DND-41 (cell line): ENCODE measurements around the gene NEU1.
"Not testable (repeated sequence)": the region's sequence is repeated elsewhere in the genome, so short reads cannot be mapped to it uniquely, and the experiment has no call there.

ENCODE experiments used
- ATAC-seq: fragments of 200-7000 bp; cut with Tn5 transposase; 3 replicates; pipeline ENCODE4 v1.9.1; 2021; ENCODE audit warnings: low read depth; ENCODE audit not compliant: insufficient read depth
- DNase-seq: peaks from one replicate; pipeline ENCODE4 v3.0.0-alpha.2; 2020
- H2AFZ ChIP-seq: 2 replicates; pipeline ENCODE4 v1.6.0; 2012; ENCODE audit warnings: low read depth, low read length
- H3K27ac ChIP-seq: 2 replicates; pipeline ENCODE4 v1.5.1; 2012; ENCODE audit warnings: low read length, inconsistent platforms
- H3K27me3 ChIP-seq: fragments of 200-600 bp; sonication (generic); 2 replicates; pipeline ENCODE4 v1.6.0; 2012; ENCODE audit warnings: low read length, mild to moderate bottlenecking, inconsistent platforms; ENCODE audit not compliant: insufficient read depth, poor library complexity
- H3K36me3 ChIP-seq: 2 replicates; pipeline ENCODE4 v1.5.1; 2012; ENCODE audit warnings: low read length, inconsistent platforms; ENCODE audit not compliant: insufficient read depth
- H3K4me1 ChIP-seq: 2 replicates; pipeline ENCODE4 v1.5.1; 2012; ENCODE audit warnings: mild to moderate bottlenecking, low read length; ENCODE audit not compliant: insufficient read depth
- H3K4me2 ChIP-seq: 2 replicates; pipeline ENCODE4 v1.6.0; 2012; ENCODE audit warnings: mild to moderate bottlenecking, moderate library complexity, low read length, inconsistent platforms; ENCODE audit not compliant: insufficient read depth
- H3K4me3 ChIP-seq, 2 experiments: fragments of 200-600 bp in 1 of 2; shearing (Covaris generic) in 1 of 2; 2 replicates each; pipeline ENCODE4 v1.5.1; 2012 to 2016; ENCODE audit warnings: inconsistent platforms in 2 of 2, low read length in 2 of 2, mild to moderate bottlenecking in 2 of 2, low read depth in 1 of 2, moderate library complexity in 1 of 2
- H3K79me2 ChIP-seq: 2 replicates; pipeline ENCODE4 v1.6.0; 2012; ENCODE audit warnings: low read length, inconsistent platforms; ENCODE audit not compliant: insufficient read depth
- H3K9ac ChIP-seq: 2 replicates; pipeline ENCODE4 v1.6.0; 2012; ENCODE audit warnings: low read depth, mild to moderate bottlenecking, inconsistent platforms, low read length, moderate library complexity
- H3K9me3 ChIP-seq: 2 replicates; pipeline ENCODE4 v1.5.1; 2012; ENCODE audit warnings: low read length, moderate library complexity, mild to moderate bottlenecking, inconsistent platforms; ENCODE audit not compliant: insufficient read depth, severe bottlenecking
- H4K20me1 ChIP-seq: 2 replicates; pipeline ENCODE4 v1.6.0; 2012; ENCODE audit warnings: low read length; ENCODE audit not compliant: insufficient read depth
- CTCF ChIP-seq: IDR thresholded peaks from 2 replicates; pipeline ENCODE4 v1.5.1; 2012; ENCODE audit warnings: borderline replicate concordance, low read length, moderate library complexity, mild to moderate bottlenecking; ENCODE audit not compliant: poor library complexity, severe bottlenecking; ENCODE audit errors: extremely low read depth
- EZH2 ChIP-seq: IDR thresholded peaks from 3 replicates; pipeline ENCODE4 v1.6.1; 2012; ENCODE audit warnings: borderline replicate concordance, low read depth, mild to moderate bottlenecking, moderate library complexity, low read length, inconsistent platforms; ENCODE audit not compliant: severe bottlenecking

Gene NEU1

DNA sequence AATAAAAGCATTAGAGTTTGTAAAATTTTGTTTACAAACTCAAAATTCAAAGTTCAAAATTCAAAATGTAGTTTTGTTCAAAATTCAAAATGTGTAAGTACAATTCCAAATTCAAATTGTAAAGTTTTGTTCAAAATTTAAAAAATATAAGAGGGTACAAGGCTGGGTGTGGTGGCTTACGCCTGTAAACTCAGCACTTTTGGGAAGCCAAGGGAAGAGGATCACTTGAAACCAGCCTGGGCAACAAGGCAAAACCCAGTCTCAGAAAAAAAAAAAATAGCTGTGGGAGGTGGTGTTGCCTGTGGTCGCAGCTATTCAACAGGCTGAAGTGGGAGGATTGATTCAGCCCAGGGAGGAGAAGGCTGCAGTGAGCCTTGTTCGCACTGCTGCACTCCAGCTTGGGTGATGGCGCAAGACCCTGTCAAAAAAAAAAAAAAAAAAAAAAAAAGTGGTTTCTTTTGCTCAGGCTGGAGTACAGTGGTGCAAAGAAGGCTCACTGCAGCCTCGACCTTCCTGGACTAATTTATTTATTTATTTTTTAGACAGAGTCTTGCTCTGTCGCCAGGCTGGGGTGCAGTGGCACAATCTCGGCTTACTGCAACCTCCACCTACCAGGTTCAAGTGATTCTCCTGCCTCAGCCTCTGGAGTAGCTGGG, 44.7 kb upstream of the NEU1 start:
- Histone ChIP-seq H2AFZ (no peak overlapping the region), H3K4me1 (peaks cover 7% of the 10 kb centered on the region), H3K27me3 (peaks cover 4% of the 10 kb centered on the region), H3K9ac (no peak overlapping the region), H3K9me3 (no peaks in the 10 kb centered on the region), H3K79me2 (no peaks in the 10 kb centered on the region), H3K4me2 (no peak overlapping the region), H3K27ac (no peak overlapping the region), H4K20me1 (no peaks in the 10 kb centered on the region), H3K4me3 (no peak overlapping the region), H3K36me3 (no peaks in the 10 kb centered on the region)
- ATAC-seq: peak; percentile 70
- no peak for TF ChIP-seq EZH2
- TF ChIP-seq CTCF: no peak
- DNase-seq: peak; percentile 47

DNA sequence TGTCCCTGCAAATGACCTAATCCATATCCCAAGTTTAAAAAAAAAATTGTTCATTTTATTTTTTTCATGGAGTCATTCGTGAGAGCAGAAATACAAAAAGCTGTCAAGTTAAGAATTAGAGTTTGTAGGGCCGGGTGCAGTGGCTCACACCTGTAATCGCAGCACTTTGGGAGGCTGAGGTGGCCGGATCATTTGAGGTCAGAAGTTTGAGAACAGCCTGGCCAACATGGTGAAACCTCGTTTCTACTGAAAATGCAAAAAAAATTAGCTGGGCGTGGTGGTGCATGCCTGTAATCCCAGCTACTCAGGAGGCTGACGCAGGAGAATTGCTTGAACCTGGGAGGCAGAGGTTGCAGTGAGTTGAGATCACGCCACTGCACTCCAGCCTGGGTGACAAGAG, 44.1 kb upstream of the NEU1 start:
- H4K20me1 ChIP-seq, H3K4me3 ChIP-seq, H3K9ac ChIP-seq, H3K27me3 ChIP-seq, DNase-seq, H3K79me2 ChIP-seq, ATAC-seq, H2AFZ ChIP-seq, H3K27ac ChIP-seq, H3K9me3 ChIP-seq, H3K36me3 ChIP-seq, H3K4me2 ChIP-seq: not testable (repeated sequence)
- peaks cover 10% of the 10 kb centered on the region for H3K4me1 ChIP-seq

GRCh38 chr6:31906122-31906521, 43.5 kb upstream of the NEU1 start:
- Histone ChIP-seq H3K36me3 (no peaks in the 10 kb centered on the region; the same call in 1 of the 2 replicates), H3K4me2 (no peak overlapping the region), H3K9ac (no peak overlapping the region), H3K27me3 (peaks cover 4% of the 10 kb centered on the region), H2AFZ (no peak overlapping the region), H3K4me3 (no peak overlapping the region), H3K9me3 (no peaks in the 10 kb centered on the region), H3K79me2 (peaks cover 6% of the 10 kb centered on the region), H4K20me1 (no peaks in the 10 kb centered on the region), H3K4me1 (peaks cover 14% of the 10 kb centered on the region), H3K27ac (no peak overlapping the region)
- TF ChIP-seq EZH2: no peak
- no peak for TF ChIP-seq CTCF
- no peak for DNase-seq
- ATAC-seq: no peak

DNA sequence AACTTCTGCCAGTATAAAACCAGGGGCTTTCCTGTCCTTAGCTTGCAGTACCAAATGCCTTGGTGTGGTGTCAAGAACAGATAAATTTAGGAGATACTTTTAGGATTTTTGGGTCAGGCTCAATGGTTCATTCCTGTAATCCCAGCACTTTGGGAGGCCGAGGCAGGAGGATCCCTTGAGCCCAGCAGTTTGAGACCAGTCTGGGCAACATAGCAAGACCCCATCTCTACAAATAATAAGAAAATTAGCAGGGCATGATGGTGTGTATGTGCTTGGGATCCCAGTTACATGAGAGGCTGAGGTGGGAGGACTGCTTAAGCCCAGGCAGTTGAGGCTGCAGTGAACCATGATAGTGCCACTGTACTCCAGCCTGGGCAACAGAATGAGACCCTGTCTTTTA, 42.4 kb upstream of the NEU1 start:
- Histone ChIP-seq H3K27me3 (peaks cover 4% of the 10 kb centered on the region), H3K9me3 (no peaks in the 10 kb centered on the region), H2AFZ (no peak overlapping the region), H3K36me3 (peaks cover 4% of the 10 kb centered on the region; the same call in 1 of the 2 replicates), H3K79me2 (peaks cover 13% of the 10 kb centered on the region), H3K9ac (no peak overlapping the region), H4K20me1 (no peaks in the 10 kb centered on the region), H3K4me3 (no peak overlapping the region), H3K4me2 (no peak overlapping the region), H3K4me1 (peaks cover 23% of the 10 kb centered on the region), H3K27ac (no peak overlapping the region)
- ATAC-seq: no peak
- TF ChIP-seq EZH2 (no peak), CTCF (no peak)
- no peak for DNase-seq
